ENCODE measurements around the gene AATF.

DNA sequence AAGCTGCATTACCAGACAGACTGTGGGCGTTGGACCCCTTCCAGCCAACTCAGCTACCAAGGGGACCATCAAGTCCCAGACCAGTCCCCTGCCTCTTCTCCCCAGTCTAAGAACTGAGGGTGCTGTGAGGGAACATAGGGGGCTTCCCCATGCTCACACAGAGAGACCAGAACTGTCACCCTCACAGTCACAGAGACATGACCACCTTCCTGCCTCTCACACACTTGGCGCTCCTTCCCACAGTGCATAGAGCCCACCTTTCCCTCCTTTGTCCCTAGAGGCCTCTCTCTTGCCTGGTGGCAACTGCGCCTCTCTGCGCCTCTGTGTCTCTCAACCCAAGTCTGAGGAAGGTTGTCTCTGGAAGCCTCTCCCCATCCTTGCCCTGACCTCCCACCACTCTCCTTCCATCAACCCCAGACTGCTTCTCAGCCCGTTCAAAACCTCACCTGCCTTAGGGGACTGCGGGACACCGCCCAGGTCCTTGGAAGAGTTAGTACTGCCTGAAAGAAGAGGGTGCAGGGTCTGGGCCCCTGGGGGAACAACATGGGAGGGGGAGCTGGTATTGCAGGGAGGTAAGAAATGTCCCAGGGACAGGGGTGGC lies 17.6 kb upstream of the AATF start:
- TF ChIP-seq, protein P1, sequence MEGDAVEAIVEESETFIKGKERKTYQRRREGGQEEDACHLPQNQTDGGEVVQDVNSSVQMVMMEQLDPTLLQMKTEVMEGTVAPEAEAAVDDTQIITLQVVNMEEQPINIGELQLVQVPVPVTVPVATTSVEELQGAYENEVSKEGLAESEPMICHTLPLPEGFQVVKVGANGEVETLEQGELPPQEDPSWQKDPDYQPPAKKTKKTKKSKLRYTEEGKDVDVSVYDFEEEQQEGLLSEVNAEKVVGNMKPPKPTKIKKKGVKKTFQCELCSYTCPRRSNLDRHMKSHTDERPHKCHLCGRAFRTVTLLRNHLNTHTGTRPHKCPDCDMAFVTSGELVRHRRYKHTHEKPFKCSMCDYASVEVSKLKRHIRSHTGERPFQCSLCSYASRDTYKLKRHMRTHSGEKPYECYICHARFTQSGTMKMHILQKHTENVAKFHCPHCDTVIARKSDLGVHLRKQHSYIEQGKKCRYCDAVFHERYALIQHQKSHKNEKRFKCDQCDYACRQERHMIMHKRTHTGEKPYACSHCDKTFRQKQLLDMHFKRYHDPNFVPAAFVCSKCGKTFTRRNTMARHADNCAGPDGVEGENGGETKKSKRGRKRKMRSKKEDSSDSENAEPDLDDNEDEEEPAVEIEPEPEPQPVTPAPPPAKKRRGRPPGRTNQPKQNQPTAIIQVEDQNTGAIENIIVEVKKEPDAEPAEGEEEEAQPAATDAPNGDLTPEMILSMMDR (IDR thresholded peaks at IDR 0.05) = no peak
- TF ChIP-seq POLR2A (IDR thresholded peaks at IDR 0.05) = no peak
